LHCN-M2 (cell line): ENCODE results near the gene DAGLB. TPM values are rescaled to one million over a fixed set of nuclear protein-coding genes. Genes with fewer than 3 reads are reported as not detected.

Source experiments
- DNase-seq: peaks from one replicate; pipeline ENCODE4 v3.0.0-alpha.2; 2012; ENCODE audit warnings: low read depth
- total RNA-seq: library from RNA; depleted of rRNA; stranded (reverse); fragments of >200 nt; gene quantifications from 2 replicates; pipeline ENCODE4 v1.2.3, GENCODE V29; 2014

DAGLB gene
- total RNA-seq, 1 experiment from 2014 or later, result 23.6 TPM

DNA sequence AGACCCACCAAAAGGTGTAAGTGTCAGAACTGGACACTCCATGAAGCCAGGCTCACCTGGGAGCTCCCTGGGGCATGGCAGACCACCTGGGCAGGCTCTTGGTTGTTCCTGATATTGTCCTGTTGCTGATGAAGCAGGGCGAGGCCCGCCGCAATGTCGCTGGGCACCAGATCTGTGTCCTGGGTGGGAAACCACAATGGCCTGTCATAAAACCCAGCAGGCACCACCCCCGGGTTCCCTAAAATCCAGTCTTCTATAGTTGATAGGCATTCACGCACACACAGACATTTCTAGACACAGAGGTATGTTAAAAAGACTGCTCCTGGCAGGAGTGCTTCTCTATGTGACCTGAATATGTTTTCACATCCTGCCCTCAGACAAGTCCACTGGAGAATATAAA, 15.0 kb downstream of the DAGLB start:
- no peak for DNase-seq

DNA sequence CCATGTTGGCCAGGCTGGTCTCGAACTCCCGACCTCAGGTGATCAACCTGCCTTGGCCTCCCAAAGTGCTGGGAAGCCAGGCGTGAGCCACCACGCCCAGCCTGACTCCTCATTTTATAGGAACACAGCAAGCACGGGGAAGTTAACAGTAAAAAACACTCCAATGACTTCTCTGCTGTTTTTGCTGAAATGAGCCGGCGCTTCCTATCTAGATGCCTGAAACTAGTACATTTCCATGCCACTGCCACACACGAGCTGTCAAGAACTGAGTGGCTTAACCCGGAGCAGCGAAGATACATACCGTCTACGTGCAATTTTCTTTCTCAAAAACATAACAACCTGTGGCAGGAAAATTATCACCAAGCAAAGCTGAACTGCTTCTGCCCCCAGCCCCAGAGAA, 16.8 kb downstream of the DAGLB start:
- no peak for DNase-seq

DNA sequence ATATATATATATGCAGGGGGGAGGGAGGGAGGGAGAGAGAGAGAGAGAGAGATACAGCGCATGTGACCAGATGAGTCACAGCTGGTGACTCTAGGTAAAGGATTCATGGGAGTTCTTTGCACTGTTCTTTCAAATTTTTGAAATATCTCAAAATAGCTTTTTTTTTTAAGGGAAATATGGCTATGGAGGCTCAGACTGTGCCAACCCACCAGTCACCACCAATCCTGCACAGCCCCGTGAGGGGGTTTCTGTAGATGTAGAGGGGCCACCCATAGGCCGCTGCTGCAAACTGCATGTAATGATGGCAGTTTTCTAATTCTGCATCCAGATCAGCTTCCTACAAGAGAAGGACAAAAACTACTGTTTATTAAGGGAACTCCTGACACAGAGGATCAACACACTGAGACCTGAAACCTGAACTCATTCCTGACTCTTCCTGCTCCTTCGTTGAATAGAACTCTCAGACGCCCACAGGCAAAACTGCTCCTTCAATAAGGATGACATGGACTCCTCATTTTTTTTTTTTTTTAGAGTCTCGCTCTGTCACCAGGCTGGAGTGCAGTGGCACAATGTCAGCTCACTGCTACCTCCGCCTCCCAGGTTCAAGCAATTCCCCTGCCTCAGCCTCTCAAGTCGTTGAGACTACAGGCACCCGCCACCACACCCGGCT, 17.3 kb downstream of the DAGLB start:
- peak; percentile 62 for DNase-seq

DNA sequence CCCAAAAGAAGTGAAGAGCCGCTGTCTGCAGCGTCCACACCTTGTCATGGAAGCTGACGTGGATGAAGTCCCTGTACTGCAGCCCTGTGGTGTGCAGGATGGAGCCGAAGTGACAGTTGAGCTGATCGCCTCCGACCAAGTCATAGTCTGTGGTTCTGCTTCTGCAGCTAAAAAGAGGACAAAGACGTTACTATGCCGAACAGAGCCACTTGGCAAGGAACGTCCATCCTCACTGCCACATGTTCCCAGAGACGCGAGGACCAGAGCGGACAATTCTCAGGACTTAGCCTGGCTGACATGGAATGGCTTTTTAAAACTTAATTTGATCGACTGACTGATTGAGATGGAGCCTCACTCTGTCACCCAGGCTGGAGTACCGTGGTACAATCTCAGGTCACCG, 21.8 kb downstream of the DAGLB start:
- DNase-seq, result no peak

DNA sequence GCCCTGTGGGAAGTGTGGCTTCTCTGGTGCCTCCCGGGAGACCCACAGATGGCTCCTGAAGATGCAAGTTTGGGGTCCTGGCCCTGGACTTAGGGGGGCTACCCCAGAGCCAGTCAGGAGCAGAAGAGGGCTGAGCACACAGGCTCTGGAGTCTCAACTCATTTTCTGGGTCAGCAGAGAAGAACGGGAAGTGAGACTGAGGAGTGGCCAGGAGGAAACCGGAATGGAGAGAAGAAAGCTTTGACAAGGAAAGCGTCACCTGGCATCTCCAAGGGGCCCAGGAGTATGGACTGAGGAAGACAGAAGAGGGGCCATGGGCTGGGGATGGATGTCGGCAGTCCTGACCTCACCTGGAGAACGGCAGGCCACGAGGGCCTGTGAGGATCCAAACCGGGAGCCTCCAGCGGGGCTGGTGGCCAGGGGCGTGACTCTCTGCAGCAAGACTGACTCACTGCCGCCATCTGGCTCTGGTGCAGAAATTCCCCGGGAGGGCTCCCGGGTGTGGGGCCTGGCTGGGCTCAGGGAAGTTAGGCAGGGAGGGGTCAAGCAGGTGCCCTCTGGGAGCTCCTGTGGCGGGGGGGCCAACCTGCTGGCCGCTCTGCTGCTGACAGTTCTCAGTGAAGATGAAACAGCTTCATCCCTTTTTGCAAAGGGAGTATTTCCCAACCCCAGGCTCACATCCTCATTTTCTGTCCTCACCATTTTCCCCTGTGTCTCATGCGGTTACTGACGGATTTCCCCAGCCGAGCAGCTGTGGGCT, 23.6 kb downstream of the DAGLB start:
- DNase-seq, result no peak

GRCh38 chr7:6422926-6423632, 24.7 kb downstream of the DAGLB start:
- DNase-seq, result no peak

DNA sequence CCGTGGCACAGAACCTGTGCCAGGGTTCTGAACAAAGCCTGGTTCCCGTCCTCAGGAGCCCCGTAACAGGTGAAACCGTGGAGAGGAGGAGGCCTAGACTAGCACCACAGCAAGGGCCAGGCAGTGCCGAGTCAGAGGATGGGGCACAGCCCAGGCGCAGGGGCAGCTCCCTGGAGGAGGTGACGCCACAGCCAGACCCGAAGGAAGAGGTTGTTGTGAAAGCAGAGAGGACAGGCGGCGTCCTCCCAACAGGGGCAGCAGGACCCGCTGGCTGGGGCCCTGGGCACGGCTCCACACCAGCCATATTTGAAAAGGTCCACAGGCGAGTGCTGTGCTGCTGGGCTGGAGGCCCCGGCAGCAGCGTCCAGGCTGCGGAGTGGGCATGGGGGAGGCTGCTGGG, 25.7 kb downstream of the DAGLB start:
- no peak for DNase-seq

DNA sequence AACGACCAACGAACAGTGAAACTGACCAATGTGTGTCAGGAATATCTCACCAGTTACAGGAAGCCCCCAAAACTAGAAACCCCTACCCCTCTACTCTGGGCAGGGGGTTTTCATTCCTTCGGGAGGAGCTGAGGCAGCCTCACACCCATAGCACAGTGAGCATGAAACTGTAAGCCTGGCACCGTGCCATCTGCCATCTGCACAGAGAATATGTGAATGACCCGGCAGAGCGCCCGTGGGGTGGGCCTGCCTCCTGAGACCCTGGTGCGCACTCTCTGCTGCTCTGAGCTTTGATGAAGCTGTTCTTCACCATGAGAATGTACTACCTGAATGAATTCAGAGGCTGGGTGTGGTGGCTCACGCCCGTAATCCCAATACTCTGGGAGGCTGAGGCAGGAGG, 27.1 kb downstream of the DAGLB start:
- no peak for DNase-seq

DNA sequence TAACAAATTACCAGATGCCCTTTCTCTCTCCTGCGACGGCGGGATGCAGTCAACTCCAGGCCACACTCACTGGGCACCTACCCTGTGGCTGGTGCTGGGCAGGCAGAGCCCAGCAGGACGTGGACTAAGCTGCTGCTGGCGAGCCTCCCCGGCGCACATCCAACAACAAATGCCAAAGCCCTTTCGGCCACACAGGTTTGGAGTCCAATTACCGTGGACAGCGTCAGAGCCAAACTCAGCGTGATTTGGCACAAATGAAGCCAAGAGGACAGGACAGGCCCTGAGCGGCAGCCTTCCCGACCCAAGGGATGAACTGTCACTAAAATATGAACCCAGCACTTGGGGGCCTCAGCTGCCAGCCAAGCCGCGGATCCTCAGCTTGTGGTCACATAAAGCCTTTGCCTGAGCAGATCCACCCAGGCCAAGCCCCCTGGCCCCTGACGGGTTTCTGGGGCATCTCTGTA, 28.4 kb downstream of the DAGLB start:
- peak; percentile 77 for DNase-seq

- DNase-seq, result no peak
Observed at GRCh38 chr7:6417408-6417807, 30.3 kb downstream of the DAGLB start.

DNA sequence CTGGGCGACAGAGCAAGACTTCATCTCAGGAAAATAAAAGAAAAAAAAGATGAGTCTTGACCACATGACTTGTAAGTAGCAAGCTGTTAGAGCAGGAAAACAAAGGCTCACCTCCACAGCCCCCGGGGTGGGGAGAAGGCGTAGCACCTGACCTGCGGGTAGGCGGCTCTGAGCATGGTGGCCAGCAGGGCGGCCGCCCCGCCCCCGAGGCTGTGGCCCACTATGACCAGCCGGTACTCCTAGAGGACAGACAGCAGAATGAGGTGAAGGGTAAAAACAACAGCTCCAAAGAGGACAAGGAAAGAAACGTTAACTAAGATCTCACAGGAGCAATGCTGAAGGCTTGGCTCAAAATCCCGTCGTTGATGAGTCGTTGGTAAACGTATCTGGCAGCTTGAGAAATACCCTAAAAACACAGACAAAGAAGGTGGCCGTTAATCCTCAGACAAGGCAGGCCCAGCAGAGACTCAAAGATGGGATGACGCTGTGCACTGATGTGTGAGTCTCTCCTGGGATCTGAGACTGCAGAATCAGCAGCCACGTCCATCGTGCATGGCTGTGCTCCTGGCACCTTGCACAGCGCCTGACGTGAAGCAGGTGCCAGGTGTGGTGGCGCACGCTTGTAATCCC, 31.1 kb downstream of the DAGLB start:
- peak; percentile 31 for DNase-seq

DNA sequence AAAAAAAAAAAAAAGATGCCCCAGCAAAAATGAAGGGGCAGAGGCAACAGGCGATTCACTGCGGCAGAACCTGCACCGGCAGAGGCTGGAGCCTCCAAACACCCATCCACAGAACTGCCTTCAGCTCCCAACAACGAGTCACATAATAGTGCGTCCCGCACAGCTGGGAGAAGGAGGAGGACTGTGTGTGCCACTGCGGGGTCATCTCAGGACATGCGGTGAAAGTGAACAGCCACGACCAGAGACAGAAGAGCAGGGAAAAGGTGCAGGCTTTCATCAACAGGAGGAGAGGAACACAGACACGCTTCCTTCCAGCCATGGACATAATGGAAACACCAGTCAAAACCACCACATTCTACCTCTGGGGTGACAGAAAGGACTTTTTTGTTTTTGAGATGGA, 34.1 kb downstream of the DAGLB start:
- DNase-seq, result no peak

DNA sequence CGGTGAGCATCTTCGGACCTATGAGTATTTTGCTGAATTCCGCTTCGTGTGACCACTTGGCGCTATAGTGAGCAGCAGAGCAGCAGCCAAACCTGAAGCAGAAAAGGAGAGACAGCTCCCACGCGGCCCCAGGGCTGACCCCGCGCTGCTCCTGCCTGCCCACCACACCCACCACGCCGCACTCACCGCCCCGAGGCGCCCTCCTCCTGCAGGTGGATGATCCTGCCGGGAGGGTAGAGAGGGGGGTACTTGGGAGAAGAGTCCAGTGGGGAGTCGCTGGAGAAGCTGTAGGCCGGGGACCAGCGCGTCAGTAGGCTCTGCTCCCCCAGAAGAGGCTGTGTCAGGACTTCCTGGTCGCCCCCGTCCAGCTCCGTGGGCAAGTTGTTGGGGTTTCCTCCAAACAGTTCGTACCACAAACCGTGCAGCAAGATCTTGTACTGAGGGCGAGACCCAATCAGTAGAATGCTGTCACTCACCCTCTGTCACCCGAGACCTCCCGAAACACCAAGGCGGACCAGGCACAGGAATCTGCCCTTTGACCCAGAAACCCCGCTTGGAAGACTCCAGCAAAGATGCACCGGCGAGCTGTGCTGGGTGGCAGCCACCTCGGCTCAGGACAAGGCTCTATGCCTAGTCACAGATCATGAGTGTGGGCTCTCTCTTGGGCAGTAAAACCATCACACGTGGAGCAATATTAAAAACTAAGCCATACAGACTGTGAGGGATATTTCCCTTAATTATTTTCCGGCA, 37.6 kb downstream of the DAGLB start:
- DNase-seq, result no peak

GRCh38 chr7:6409091-6409490, 38.7 kb downstream of the DAGLB start:
- no peak for DNase-seq

DNA sequence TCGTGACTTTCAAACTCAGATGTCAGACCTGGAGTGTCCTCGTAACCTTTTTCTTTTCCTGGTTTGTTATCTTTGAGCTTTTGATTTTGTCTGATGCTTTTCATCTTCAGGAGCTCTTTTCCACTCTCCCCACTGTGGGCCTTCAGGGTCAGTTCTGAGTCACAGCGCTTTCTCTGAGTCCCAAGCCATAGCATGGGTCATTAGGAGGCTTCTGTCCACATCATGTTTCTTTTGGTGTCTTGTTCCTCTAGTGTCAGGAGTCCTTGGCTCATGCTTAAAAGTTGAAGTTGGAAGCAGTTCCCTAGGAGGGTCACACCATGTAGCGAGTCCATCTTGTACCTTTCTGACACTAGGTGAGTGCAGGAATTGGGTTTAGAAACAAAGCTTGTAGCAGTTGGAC, 40.3 kb downstream of the DAGLB start:
- no peak for DNase-seq

GRCh38 chr7:6406121-6406520, 41.6 kb downstream of the DAGLB start:
- DNase-seq, result no peak

GRCh38 chr7:6403907-6404306, 43.8 kb downstream of the DAGLB start:
- DNase-seq, result no peak

DNA sequence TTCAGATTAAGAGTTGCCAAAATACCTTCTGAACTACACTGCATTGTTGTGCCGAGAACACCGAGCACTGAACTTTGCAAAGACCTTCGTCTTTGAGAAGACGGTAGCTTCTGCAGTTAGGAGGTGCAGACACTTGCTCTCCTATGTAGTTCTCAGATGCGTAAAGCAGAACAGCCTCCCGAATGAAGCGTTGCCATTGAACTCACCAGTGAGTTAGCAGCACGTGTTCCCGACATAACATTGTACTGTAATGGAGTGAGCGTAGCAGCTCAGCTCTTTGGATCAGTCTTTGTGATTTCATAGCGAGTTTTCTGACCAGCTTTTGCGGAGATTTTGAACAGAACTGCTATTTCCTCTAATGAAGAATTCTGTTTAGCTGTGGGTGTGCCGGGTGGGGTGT, 45.0 kb downstream of the DAGLB start:
- no peak for DNase-seq

GRCh38 chr7:6402041-6402440, 45.7 kb downstream of the DAGLB start:
- DNase-seq, result no peak

- no peak for DNase-seq
Observed at GRCh38 chr7:6401536-6401935, 46.2 kb downstream of the DAGLB start.
